ENCODE data around the gene RECQL. TPM values are rescaled to one million over a fixed set of nuclear protein-coding genes. Genes with fewer than 3 reads are reported as not detected.
"Not testable (repeated sequence)": the region's sequence is repeated elsewhere in the genome, so short reads cannot be mapped to it uniquely, and the experiment has no call there.

RECQL gene
- total RNA-seq, 1 experiment from 2014 or later: 39.6 TPM

DNA sequence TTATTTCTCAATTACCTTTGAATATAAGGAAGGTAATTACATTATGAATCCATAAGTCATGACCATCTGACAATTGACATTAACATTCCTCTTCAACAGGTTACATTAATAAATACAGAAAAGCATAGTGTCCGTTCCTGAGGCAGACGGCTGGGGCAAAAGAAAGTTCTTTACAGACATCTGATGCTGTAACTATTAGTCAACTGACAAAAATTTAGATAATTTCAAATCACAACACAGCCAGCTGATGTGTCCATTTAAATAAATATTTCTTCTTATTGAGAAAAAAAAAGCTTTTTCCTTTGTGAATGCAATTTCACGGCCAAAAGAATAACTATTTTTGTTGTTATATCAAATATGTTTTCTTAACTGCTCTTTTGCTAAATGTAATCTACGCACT lies 73.2 kb downstream of the RECQL start:
- no peaks in the 10 kb centered on the region for H3K27me3 ChIP-seq (ENCODE audit: control insufficient read depth, insufficient read depth, low read length)
- no peak overlapping the region for H3K4me3 ChIP-seq (ENCODE audit: insufficient read depth, low read depth, low read length)
- H3K36me3 ChIP-seq (replicated peaks; ENCODE audit: control insufficient read depth, insufficient read depth, low read length): no peaks in the 10 kb centered on the region
- DNase-seq: no peak

DNA sequence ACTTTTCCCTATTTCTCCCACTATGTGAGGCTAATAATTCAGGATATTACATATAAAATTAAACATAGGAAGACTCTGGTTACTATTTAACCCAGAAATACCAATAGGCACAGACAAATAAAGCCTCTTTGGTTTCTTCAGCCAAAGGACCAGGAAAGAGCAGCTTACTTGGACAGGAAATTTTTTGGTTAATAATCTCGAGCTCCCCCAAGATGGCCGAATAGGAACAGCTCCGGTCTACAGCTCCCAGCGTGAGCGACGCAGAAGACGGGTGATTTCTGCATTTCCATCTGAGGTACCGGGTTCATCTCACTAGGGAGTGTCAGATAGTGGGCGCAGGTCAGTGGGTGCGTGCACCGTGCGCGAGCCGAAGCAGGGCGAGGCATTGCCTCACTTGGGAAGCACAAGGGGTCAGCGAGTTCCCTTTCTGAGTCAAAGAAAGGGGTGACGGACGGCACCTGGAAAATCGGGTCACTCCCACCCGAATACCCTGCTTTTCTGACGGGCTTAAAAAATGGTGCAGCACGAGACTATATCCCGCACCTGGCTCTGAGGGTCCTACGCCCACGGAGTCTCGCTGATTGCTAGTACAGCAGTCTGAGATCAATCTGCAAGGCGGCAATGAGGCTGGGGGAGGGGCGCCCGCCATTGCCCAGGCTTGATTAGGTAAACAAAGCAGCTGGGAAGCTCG lies 82.3 kb downstream of the RECQL start:
- H3K4me3 ChIP-seq (ENCODE audit: insufficient read depth, low read depth, low read length): peak overlapping the region; percentile 27
- not testable (repeated sequence) for H3K27me3 ChIP-seq (ENCODE audit: control insufficient read depth, insufficient read depth, low read length); DNase-seq; H3K36me3 ChIP-seq (replicated peaks; ENCODE audit: control insufficient read depth, insufficient read depth, low read length)

Other genes with a start within 250 kb of the RECQL start
- gene SLCO1A2, start 166.7 kb downstream of the RECQL start, total RNA-seq (2014; rRNA removed; shearing (Covaris generic)): 5.2 and 6.8 TPM in 2 replicates
- gene IAPP, start 128.7 kb downstream of the RECQL start, total RNA-seq (2014; rRNA removed; shearing (Covaris generic)): not detected in 2 replicates
- gene PYROXD1, start 64.0 kb downstream of the RECQL start, total RNA-seq (2014; rRNA removed; shearing (Covaris generic)): 3.6 and 6.2 TPM in 2 replicates
- 28.2 and 40.3 TPM in 2 replicates for gene GOLT1B, start 154 bp upstream of the RECQL start, total RNA-seq (2014; rRNA removed; shearing (Covaris generic))
- not detected in 2 replicates for gene SPX, start 24.7 kb upstream of the RECQL start, total RNA-seq (2014; rRNA removed; shearing (Covaris generic))
- gene GYS2, start 103.2 kb upstream of the RECQL start, total RNA-seq (2014; rRNA removed; shearing (Covaris generic)): not detected in 2 replicates
- gene LDHB, start 156.2 kb upstream of the RECQL start, total RNA-seq (2014; rRNA removed; shearing (Covaris generic)): 1,138 and 1,231 TPM in 2 replicates

Measured in H7 (cell line).